NB4 (cell line): ENCODE measurements around the gene AP2M1.

Experiments used
- DNase-seq: peaks from one replicate; pipeline ENCODE4 v3.0.0; 2010; ENCODE audit warnings: low read depth
- H3K4me3 ChIP-seq: one replicate; pipeline ENCODE4 v1.5.1; 2011; ENCODE audit warnings: mild to moderate bottlenecking, low read depth, low read length, moderate library complexity
- MYC ChIP-seq: IDR thresholded peaks from 2 replicates; pipeline ENCODE4 v1.6.1; 2011; ENCODE audit warnings: low read depth, low read length
- POLR2A ChIP-seq: IDR thresholded peaks from 2 replicates; pipeline ENCODE4 v1.6.1; 2011; ENCODE audit warnings: mild to moderate bottlenecking; ENCODE audit not compliant: insufficient read length; ENCODE audit errors: extremely low read depth
- TF ChIP-seq, protein P1 (sequence below): IDR thresholded peaks from 2 replicates; pipeline ENCODE4 v1.6.1; 2011; ENCODE audit warnings: low read depth, low read length
- TF ChIP-seq, protein P2 (sequence below): IDR thresholded peaks from one replicate; pipeline ENCODE4 v1.5.1; 2012; ENCODE audit warnings: low read depth, low read length

Gene AP2M1

DNA sequence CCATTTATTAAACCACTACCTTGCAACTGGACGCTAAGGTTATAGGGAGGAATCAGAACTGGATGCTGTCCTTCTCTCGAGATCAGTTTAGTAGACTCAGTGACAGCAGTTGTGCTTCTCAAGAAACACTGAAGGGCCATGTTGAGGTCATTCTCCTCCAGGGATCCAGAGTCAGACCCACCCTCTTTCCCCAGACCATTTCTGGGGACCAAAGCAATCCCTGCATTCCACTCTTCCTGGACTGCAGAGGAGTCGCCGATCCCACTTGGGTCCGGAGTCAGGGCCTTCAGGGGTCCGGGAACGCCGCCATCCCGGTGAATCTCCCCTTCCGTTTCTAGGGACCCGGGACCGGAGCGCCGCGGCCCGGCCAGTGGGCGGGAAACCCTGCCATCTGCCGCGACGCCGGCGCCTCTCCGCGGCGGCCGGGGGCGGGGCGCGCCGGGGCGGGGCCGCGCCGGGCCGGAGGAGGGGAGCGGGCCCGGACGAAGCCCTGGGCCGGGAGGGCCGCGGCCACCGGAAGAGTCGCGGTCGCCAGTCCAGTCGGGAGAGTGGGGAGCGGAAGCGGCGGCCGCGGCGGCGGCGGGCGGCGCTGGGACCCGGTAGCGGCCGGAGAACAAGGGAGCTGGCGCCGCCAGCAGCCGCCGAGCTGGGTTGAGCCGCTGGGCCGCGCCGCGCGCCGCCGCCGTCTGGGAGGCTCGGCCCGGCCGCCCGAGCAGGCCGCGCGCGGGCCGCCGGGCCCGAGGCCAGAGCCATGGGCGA lies 19.6 kb upstream of the AP2M1 start, which contains the start of gene DVL3:
Gene DVL3, plus strand, starts transcription at position 493 of the 759 bp plus-strand sequence. Its CDS starts 259 bp downstream, at position 752.
- TF ChIP-seq, protein P1, sequence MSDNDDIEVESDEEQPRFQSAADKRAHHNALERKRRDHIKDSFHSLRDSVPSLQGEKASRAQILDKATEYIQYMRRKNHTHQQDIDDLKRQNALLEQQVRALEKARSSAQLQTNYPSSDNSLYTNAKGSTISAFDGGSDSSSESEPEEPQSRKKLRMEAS = no peak
- TF ChIP-seq POLR2A (peak; percentile 23), MYC (0 out of 2 replicates have a peak, but pooled peaks have one; percentile 20)
- TF ChIP-seq, protein P2, sequence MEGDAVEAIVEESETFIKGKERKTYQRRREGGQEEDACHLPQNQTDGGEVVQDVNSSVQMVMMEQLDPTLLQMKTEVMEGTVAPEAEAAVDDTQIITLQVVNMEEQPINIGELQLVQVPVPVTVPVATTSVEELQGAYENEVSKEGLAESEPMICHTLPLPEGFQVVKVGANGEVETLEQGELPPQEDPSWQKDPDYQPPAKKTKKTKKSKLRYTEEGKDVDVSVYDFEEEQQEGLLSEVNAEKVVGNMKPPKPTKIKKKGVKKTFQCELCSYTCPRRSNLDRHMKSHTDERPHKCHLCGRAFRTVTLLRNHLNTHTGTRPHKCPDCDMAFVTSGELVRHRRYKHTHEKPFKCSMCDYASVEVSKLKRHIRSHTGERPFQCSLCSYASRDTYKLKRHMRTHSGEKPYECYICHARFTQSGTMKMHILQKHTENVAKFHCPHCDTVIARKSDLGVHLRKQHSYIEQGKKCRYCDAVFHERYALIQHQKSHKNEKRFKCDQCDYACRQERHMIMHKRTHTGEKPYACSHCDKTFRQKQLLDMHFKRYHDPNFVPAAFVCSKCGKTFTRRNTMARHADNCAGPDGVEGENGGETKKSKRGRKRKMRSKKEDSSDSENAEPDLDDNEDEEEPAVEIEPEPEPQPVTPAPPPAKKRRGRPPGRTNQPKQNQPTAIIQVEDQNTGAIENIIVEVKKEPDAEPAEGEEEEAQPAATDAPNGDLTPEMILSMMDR = no peak
- H3K4me3 ChIP-seq = peak within 1 kb of the TSS; percentile 85
- peak; percentile 78 for DNase-seq

- no peak for TF ChIP-seq MYC
- TF ChIP-seq, protein P2 = no peak
- TF ChIP-seq, protein P1 = no peak
- TF ChIP-seq POLR2A = no peak
- peak overlapping the region; percentile 85 for H3K4me3 ChIP-seq
- peak; percentile 41 for DNase-seq
Observed at GRCh38 chr3:184155644-184156521, 18.8 kb upstream of the AP2M1 start.

GRCh38 chr3:184156522-184156955 lies 18.1 kb upstream of the AP2M1 start:
- DNase-seq = peak; percentile 42
- TF ChIP-seq POLR2A (no peak), MYC (no peak)
- TF ChIP-seq, protein P1 = no peak
- TF ChIP-seq, protein P2 = no peak
- H3K4me3 ChIP-seq = peak overlapping the region; percentile 85

DNA sequence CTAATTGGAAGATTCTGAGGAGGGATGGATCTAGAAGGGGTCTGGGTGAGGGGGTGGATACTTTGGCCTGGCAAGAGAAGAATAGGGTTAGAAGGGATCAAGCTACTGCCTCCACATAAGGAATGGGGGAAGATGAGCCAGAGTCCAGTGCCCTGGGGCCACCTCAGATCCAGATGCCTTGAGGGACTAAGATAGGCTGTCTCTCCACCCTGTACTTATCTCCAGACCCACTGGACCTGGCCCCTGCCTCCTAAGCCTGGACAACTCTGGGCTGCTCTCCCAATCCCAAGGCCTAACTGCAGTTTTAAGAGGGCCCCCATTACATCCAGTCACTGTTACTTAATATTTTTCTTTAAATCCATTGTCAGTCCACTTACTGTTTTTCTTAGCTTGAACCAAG lies 17.4 kb upstream of the AP2M1 start:
- no peak for TF ChIP-seq POLR2A
- TF ChIP-seq, protein P2 = no peak
- TF ChIP-seq, protein P1 = no peak
- TF ChIP-seq MYC = no peak
- DNase-seq = no peak
- H3K4me3 ChIP-seq = peak overlapping the region; percentile 85

DNA sequence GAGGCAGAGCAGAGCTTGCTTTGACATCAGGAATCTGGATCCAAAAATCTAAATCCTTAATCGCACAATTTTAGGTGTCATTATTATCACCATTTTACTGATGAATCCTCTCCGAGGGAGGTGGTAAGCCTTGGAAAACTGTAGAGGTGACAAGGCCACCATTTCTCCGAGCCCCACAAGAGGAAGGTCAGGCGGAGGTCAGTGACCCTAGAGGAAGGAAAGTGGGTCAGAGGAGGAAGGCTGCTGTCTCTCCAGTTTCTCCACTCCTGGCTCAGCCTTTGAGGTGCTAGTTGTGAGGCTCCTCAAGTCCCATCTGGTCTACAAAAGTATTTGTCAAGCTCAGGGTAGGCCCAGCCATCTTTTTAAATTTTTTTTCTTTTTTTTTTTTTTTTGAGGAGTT lies 16.3 kb upstream of the AP2M1 start:
- DNase-seq = no peak
- TF ChIP-seq, protein P1 = no peak
- TF ChIP-seq POLR2A (no peak), MYC (no peak)
- TF ChIP-seq, protein P2 = no peak
- H3K4me3 ChIP-seq = no peak overlapping the region
